KOPT-K1 (cell line): ENCODE measurements around the gene STAT3.
"Not testable (repeated sequence)": the region's sequence is repeated elsewhere in the genome, so short reads cannot be mapped to it uniquely, and the experiment has no call there.

ENCODE experiments used
- H3K27ac ChIP-seq: fragments of 200-600 bp; sonication (generic); 2 replicates; pipeline ENCODE4 v1.5.1; 2016; ENCODE audit warnings: antibody characterized with exemption, mild to moderate bottlenecking, low read depth, low read length; ENCODE audit not compliant: poor library complexity, severe bottlenecking
- H3K36me3 ChIP-seq: fragments of 200-600 bp; sonication (generic); 2 replicates; pipeline ENCODE4 v1.5.1; 2017; ENCODE audit warnings: antibody characterized with exemption, mild to moderate bottlenecking, low read length, moderate library complexity; ENCODE audit not compliant: insufficient read depth
- H3K9me3 ChIP-seq: fragments of 200-600 bp; sonication (generic); 2 replicates; pipeline ENCODE4 v1.5.1; 2017; ENCODE audit warnings: antibody characterized with exemption, low read length, mild to moderate bottlenecking; ENCODE audit not compliant: insufficient read depth, poor library complexity, severe bottlenecking

STAT3 gene

GRCh38 chr17:42399948-42400843 is 12.0 kb upstream of the STAT3 start:
- Histone ChIP-seq H3K9me3 (no peaks in the 10 kb centered on the region), H3K27ac (peak overlapping the region; percentile 52), H3K36me3 (no peaks in the 10 kb centered on the region)

- H3K9me3 ChIP-seq = no peaks in the 10 kb centered on the region
- no peak overlapping the region for H3K27ac ChIP-seq
- H3K36me3 ChIP-seq = no peaks in the 10 kb centered on the region
Measured at GRCh38 chr17:42399121-42399520, 10.9 kb upstream of the STAT3 start.

GRCh38 chr17:42395601-42396000 is 7.4 kb upstream of the STAT3 start:
- H3K9me3 ChIP-seq, H3K27ac ChIP-seq, H3K36me3 ChIP-seq: not testable (repeated sequence)

GRCh38 chr17:42394838-42395237 is 6.6 kb upstream of the STAT3 start:
- Histone ChIP-seq H3K9me3 (no peaks in the 10 kb centered on the region), H3K27ac (no peak overlapping the region), H3K36me3 (no peaks in the 10 kb centered on the region)

GRCh38 chr17:42392692-42393415 is 4.6 kb upstream of the STAT3 start:
- no peaks in the 10 kb centered on the region for H3K9me3 ChIP-seq
- H3K27ac ChIP-seq = no peak overlapping the region
- no peaks in the 10 kb centered on the region for H3K36me3 ChIP-seq

- not testable (repeated sequence) for H3K9me3 ChIP-seq, H3K27ac ChIP-seq, H3K36me3 ChIP-seq
Measured at GRCh38 chr17:42391439-42391838, 3.2 kb upstream of the STAT3 start.

GRCh38 chr17:42389899-42390298 is 1.7 kb upstream of the STAT3 start:
- Histone ChIP-seq H3K27ac (no peak overlapping the region), H3K36me3 (no peaks in the 10 kb centered on the region), H3K9me3 (no peaks in the 10 kb centered on the region)

GRCh38 chr17:42389135-42389417 is 834 bp upstream of the STAT3 start:
- no peaks in the 10 kb centered on the region for H3K36me3 ChIP-seq
- peak overlapping the region; percentile 62 for H3K27ac ChIP-seq
- H3K9me3 ChIP-seq = no peaks in the 10 kb centered on the region

GRCh38 chr17:42387661-42388380 is 421 bp downstream of the STAT3 start:
- peak overlapping the region; percentile 92 for H3K27ac ChIP-seq
- H3K36me3 ChIP-seq = 0 out of 2 replicates have a peak, but pooled peaks cover 5% of the 10 kb centered on the region
- H3K9me3 ChIP-seq = no peaks in the 10 kb centered on the region

GRCh38 chr17:42386777-42387657 is 1.2 kb downstream of the STAT3 start:
- Histone ChIP-seq H3K27ac (peak overlapping the region; percentile 92), H3K9me3 (no peaks in the 10 kb centered on the region), H3K36me3 (0 out of 2 replicates have a peak, but pooled peaks cover 5% of the 10 kb centered on the region)

- H3K36me3 ChIP-seq = peaks cover 9% of the 10 kb centered on the region; the same call in 1 of the 2 replicates
- H3K27ac ChIP-seq = no peak overlapping the region
- H3K9me3 ChIP-seq = no peaks in the 10 kb centered on the region
Measured at GRCh38 chr17:42381898-42382297, 6.3 kb downstream of the STAT3 start.

GRCh38 chr17:42380935-42381334 is 7.3 kb downstream of the STAT3 start:
- no peak overlapping the region for H3K27ac ChIP-seq
- no peaks in the 10 kb centered on the region for H3K9me3 ChIP-seq
- peaks cover 9% of the 10 kb centered on the region; the same call in 1 of the 2 replicates for H3K36me3 ChIP-seq

- peaks cover 9% of the 10 kb centered on the region; the same call in 1 of the 2 replicates for H3K36me3 ChIP-seq
- H3K27ac ChIP-seq = peak overlapping the region; percentile 81
- H3K9me3 ChIP-seq = no peaks in the 10 kb centered on the region
Measured at GRCh38 chr17:42378959-42379594, 9.2 kb downstream of the STAT3 start.

GRCh38 chr17:42378359-42378958 is 9.8 kb downstream of the STAT3 start:
- Histone ChIP-seq H3K36me3 (peaks cover 5% of the 10 kb centered on the region; the same call in 1 of the 2 replicates), H3K9me3 (no peaks in the 10 kb centered on the region), H3K27ac (peak overlapping the region; percentile 81)
